HG02938 (cell line): ENCODE results near the gene CNTN1.
"Not testable (repeated sequence)": the region's sequence is repeated elsewhere in the genome, so short reads cannot be mapped to it uniquely, and the experiment has no call there.

Experiments
- ATAC-seq: cut with Tn5 transposase; IDR thresholded peaks from one replicate; pipeline ENCODE4 v1.9.1; 2021; ENCODE audit warnings: mild to moderate bottlenecking, moderate library complexity; ENCODE audit not compliant: unreplicated experiment

Gene CNTN1

GRCh38 chr12:41023836-41024235, 331.6 kb downstream of the CNTN1 start:
- ATAC-seq = no peak

GRCh38 chr12:41026151-41026550, 333.9 kb downstream of the CNTN1 start:
- ATAC-seq = no peak

GRCh38 chr12:41032386-41032785, 340.1 kb downstream of the CNTN1 start:
- ATAC-seq = no peak

GRCh38 chr12:41034686-41035085, 342.4 kb downstream of the CNTN1 start:
- no peak for ATAC-seq

GRCh38 chr12:41039461-41039860, 347.2 kb downstream of the CNTN1 start:
- no peak for ATAC-seq

- no peak for ATAC-seq
Observed at GRCh38 chr12:41045509-41045908, 353.3 kb downstream of the CNTN1 start.

GRCh38 chr12:41049033-41049432, 356.8 kb downstream of the CNTN1 start:
- ATAC-seq = no peak

- no peak for ATAC-seq
Observed at GRCh38 chr12:41051954-41052353, 359.7 kb downstream of the CNTN1 start.

GRCh38 chr12:41052441-41052840, 360.2 kb downstream of the CNTN1 start:
- ATAC-seq = no peak

- no peak for ATAC-seq
Observed at GRCh38 chr12:41053046-41053445, 360.8 kb downstream of the CNTN1 start.

GRCh38 chr12:41055875-41056577, 363.8 kb downstream of the CNTN1 start:
- ATAC-seq = no peak

- ATAC-seq = no peak
Observed at GRCh38 chr12:41058266-41058665, 366.0 kb downstream of the CNTN1 start.

- no peak for ATAC-seq
Observed at GRCh38 chr12:41061192-41061591, 369.0 kb downstream of the CNTN1 start.

- ATAC-seq = no peak
Observed at GRCh38 chr12:41064411-41064810, 372.2 kb downstream of the CNTN1 start.

GRCh38 chr12:41067941-41068645, 375.9 kb downstream of the CNTN1 start:
- no peak for ATAC-seq

- peak; percentile 92 for ATAC-seq
Observed at GRCh38 chr12:41073633-41074472, 381.6 kb downstream of the CNTN1 start.

GRCh38 chr12:41074473-41074769, 382.2 kb downstream of the CNTN1 start:
- peak; percentile 17 for ATAC-seq

GRCh38 chr12:41076114-41076513, 383.9 kb downstream of the CNTN1 start:
- ATAC-seq = no peak

- not testable (repeated sequence) for ATAC-seq
Observed at GRCh38 chr12:41081241-41081640, 389.0 kb downstream of the CNTN1 start.

- ATAC-seq = no peak
Observed at GRCh38 chr12:41089438-41089837, 397.2 kb downstream of the CNTN1 start.

- no peak for ATAC-seq
Observed at GRCh38 chr12:41092115-41092514, 399.9 kb downstream of the CNTN1 start.

GRCh38 chr12:41096797-41097196, 404.6 kb downstream of the CNTN1 start:
- ATAC-seq = no peak
